ENCODE results near the gene SPRR3.

DNA sequence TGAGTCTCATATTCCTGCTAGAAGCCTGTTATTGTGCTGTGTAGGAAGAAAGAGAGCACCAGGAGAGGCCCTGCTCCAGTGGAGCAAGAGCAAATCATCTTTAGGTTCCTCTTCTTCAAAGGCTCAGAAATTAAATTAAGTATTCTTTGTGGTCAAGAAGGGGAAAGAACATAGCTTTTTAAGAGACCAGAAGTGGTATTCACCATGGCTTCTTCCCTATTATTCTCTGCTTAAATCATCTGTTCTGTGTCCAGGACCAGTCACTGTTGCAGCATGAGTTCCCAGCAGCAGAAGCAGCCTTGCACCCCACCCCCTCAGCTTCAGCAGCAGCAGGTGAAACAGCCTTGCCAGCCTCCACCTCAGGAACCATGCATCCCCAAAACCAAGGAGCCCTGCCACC, 30.5 kb downstream of the SPRR3 start:
- TF ChIP-seq, protein P1, sequence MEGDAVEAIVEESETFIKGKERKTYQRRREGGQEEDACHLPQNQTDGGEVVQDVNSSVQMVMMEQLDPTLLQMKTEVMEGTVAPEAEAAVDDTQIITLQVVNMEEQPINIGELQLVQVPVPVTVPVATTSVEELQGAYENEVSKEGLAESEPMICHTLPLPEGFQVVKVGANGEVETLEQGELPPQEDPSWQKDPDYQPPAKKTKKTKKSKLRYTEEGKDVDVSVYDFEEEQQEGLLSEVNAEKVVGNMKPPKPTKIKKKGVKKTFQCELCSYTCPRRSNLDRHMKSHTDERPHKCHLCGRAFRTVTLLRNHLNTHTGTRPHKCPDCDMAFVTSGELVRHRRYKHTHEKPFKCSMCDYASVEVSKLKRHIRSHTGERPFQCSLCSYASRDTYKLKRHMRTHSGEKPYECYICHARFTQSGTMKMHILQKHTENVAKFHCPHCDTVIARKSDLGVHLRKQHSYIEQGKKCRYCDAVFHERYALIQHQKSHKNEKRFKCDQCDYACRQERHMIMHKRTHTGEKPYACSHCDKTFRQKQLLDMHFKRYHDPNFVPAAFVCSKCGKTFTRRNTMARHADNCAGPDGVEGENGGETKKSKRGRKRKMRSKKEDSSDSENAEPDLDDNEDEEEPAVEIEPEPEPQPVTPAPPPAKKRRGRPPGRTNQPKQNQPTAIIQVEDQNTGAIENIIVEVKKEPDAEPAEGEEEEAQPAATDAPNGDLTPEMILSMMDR (IDR thresholded peaks at IDR 0.05; ENCODE audit: low read length), result no peak
- TF ChIP-seq EZH2 (IDR thresholded peaks at IDR 0.05; ENCODE audit: borderline replicate concordance, low read length), result no peak

Measured in OCI-LY1 (cell line).